Posterior vena cava (tissue), 2 donors: ENCODE data around the gene SRPK1. TPM values are rescaled to one million over a fixed set of nuclear protein-coding genes. Genes with fewer than 3 reads are reported as not detected.

Experiments
- DNase-seq: peaks from one replicate; pipeline ENCODE4 v3.0.0-alpha.2; 2020; ENCODE audit warnings: low spot score
- intact Hi-C, 2 donors: fragments of 100-400 bp; cut with DNase I; formaldehyde crosslinking; loops; one replicate each; pipeline versions ENCODE4 v1.14.1 to v1.14.2; 2022 to 2023
- total RNA-seq, 2 donors: library from RNA; stranded (reverse); fragmentation: NEBNext Ultra II Directional; extraction: Animal tissue kit (Norgen Biotek cat#: 25700); gene quantifications; one replicate each; pipeline ENCODE4 v1.2.1, GENCODE V29; 2021
- donor health status: DM: yes; HTN: yes; CAD: no.
- donor health status: DM: yes; HTN: yes; CAD: no.

The SRPK1 gene
- total RNA-seq, 2 donors from 2014 or later = 29.0 to 30.7 TPM

- intact Hi-C loops = no loop called here
- DNase-seq = no peak
Measured at GRCh38 chr6:35844290-35844689, 76.6 kb downstream of the SRPK1 start.

- DNase-seq = no peak
- intact Hi-C loops = no loop called here
Measured at GRCh38 chr6:35842381-35842780, 78.5 kb downstream of the SRPK1 start.

- intact Hi-C loops = no loop called here
- DNase-seq = no peak
Measured at GRCh38 chr6:35839019-35839418, 81.9 kb downstream of the SRPK1 start.

- intact Hi-C loops = no loop called here
- no peak for DNase-seq
Measured at GRCh38 chr6:35833536-35833935, 87.4 kb downstream of the SRPK1 start.

- intact Hi-C loops = no loop called here
- DNase-seq = no peak
Measured at GRCh38 chr6:35831257-35832007, 89.5 kb downstream of the SRPK1 start.

- intact Hi-C loops = no loop called here
- DNase-seq = no peak
Measured at GRCh38 chr6:35829306-35829705, 91.6 kb downstream of the SRPK1 start.

GRCh38 chr6:35824552-35825192 is 96.2 kb downstream of the SRPK1 start:
- DNase-seq = no peak
- intact Hi-C loops = no loop called here

GRCh38 chr6:35823601-35824000 is 97.3 kb downstream of the SRPK1 start:
- no peak for DNase-seq
- intact Hi-C loops = no loop called here

- intact Hi-C loops = no loop called here
- no peak for DNase-seq
Measured at GRCh38 chr6:35817515-35817914, 103.4 kb downstream of the SRPK1 start.

- intact Hi-C loops = no loop called here
Measured at GRCh38 chr6:35811699-35811995, 109.3 kb downstream of the SRPK1 start.

GRCh38 chr6:35810971-35811698 is 109.8 kb downstream of the SRPK1 start:
- DNase-seq = no peak
- intact Hi-C loops = no loop called here

More at GRCh38 chr6:35811699-35811995, 109.3 kb downstream of the SRPK1 start:
- no peak for DNase-seq

GRCh38 chr6:35809809-35810208 is 111.1 kb downstream of the SRPK1 start:
- intact Hi-C loops = no loop called here
- DNase-seq = no peak

- DNase-seq = no peak
- intact Hi-C loops = no loop called here
Measured at GRCh38 chr6:35808688-35809087, 112.2 kb downstream of the SRPK1 start.

- no peak for DNase-seq
- intact Hi-C loops = no loop called here
Measured at GRCh38 chr6:35804996-35805736, 115.7 kb downstream of the SRPK1 start, which contains the start of gene LHFPL5. Gene LHFPL5, plus strand, starts transcription at chr6:35805352. Its CDS starts 319 bp downstream, at chr6:35805671.

- DNase-seq = no peak
- intact Hi-C loops = no loop called here
Measured at GRCh38 chr6:35801148-35801547, 119.8 kb downstream of the SRPK1 start.

GRCh38 chr6:35798706-35799105 is 122.2 kb downstream of the SRPK1 start:
- no peak for DNase-seq
- intact Hi-C loops = no loop called here

- DNase-seq = no peak
- intact Hi-C loops = no loop called here
Measured at GRCh38 chr6:35797837-35798526, 122.9 kb downstream of the SRPK1 start.

- intact Hi-C loops = no loop called here
- DNase-seq = no peak
Measured at GRCh38 chr6:35796236-35796635, 124.7 kb downstream of the SRPK1 start.

- DNase-seq = no peak
- intact Hi-C loops = no loop called here
Measured at GRCh38 chr6:35795453-35796071, 125.3 kb downstream of the SRPK1 start.
